Aorta (tissue), 5 donors: ENCODE results near the gene CNTN5. TPM values are rescaled to one million over a fixed set of nuclear protein-coding genes. Genes with fewer than 3 reads are reported as not detected.

ENCODE experiments used
- ATAC-seq: fragments of 200-7000 bp; cut with Tn5 transposase; one replicate; pipeline ENCODE4 v1.9.1; 2022; ENCODE audit warnings: moderate library complexity; ENCODE audit not compliant: low FRiP score
- DNase-seq, 2 donors: peaks; one replicate each; pipeline ENCODE4 v3.0.0-alpha.2; 2020
- H3K27ac ChIP-seq, 2 donors: one replicate each; pipeline ENCODE4 v1.5.1; 2013; ENCODE audit warnings: low read length in 2 of 2, mild to moderate bottlenecking in 2 of 2, moderate library complexity in 2 of 2, control low read depth in 1 of 2, inconsistent platforms in 1 of 2, low read depth in 1 of 2
- H3K27me3 ChIP-seq, 2 donors: one replicate each; pipeline ENCODE4 v1.6.1; 2013; ENCODE audit warnings: control low read depth in 1 of 2, low read length in 1 of 2, mild to moderate bottlenecking in 1 of 2, moderate library complexity in 1 of 2; ENCODE audit not compliant: insufficient read depth in 2 of 2, control insufficient read depth in 1 of 2
- H3K36me3 ChIP-seq, 2 donors: one replicate each; pipeline ENCODE4 v1.6.1; 2013; ENCODE audit warnings: control low read depth in 1 of 2, low read length in 1 of 2, mild to moderate bottlenecking in 1 of 2; ENCODE audit not compliant: insufficient read depth in 2 of 2, control insufficient read depth in 1 of 2
- H3K4me1 ChIP-seq, 2 donors: one replicate each; pipeline ENCODE4 v1.6.1; 2013; ENCODE audit warnings: low read length in 2 of 2, control low read depth in 1 of 2, mild to moderate bottlenecking in 1 of 2, moderate library complexity in 1 of 2; ENCODE audit not compliant: insufficient read depth in 2 of 2, control insufficient read depth in 1 of 2
- H3K4me3 ChIP-seq, 2 donors: one replicate each; pipeline ENCODE4 v1.5.1; 2013; ENCODE audit warnings: low read length in 2 of 2, control low read depth in 1 of 2, mild to moderate bottlenecking in 1 of 2
- H3K9me3 ChIP-seq: one replicate; pipeline ENCODE4 v1.6.1; 2013; ENCODE audit warnings: mild to moderate bottlenecking, low read length; ENCODE audit not compliant: control insufficient read depth
- WGBS, 2 donors: extraction: QIAGEN DNeasy Blood & Tissue Kit; methylation state at CpG; one replicate each; pipeline ENCODE4 v1.1.7; 2013; 5-methylcytosine and 5-hydroxymethylcytosine counted together
- intact Hi-C, 2 donors: fragments of 100-400 bp; cut with DNase I; formaldehyde crosslinking; loops; one replicate each; pipeline versions ENCODE4 v1.14.2 to v1.15.0; 2022
- polyA plus RNA-seq, 2 donors: library from polyadenylated mRNA; stranded (reverse); fragments of 200-250 nt; gene quantifications; one replicate each; pipeline ENCODE4 v1.2.3, GENCODE V29; 2013
- total RNA-seq, 2 donors: library from RNA; stranded (reverse); fragmentation: NEBNext Ultra II Directional; extraction: Animal tissue kit (Norgen Biotek cat#: 25700); gene quantifications; one replicate each; pipeline ENCODE4 v1.2.1, GENCODE V29; 2021
- donor health status: healthy with polysubstance abuse.
- donor health status: Bipolar disorder and iron deficiency.
- donor health status: DM: no; HTN: no; CAD: no.
- donor health status: DM: no; HTN: no; CAD: no.
- donor health status: DM: yes; HTN: yes; CAD: no.

CNTN5 gene
- total and polyA plus RNA-seq, 4 donors, result 0.13 to 2.9 (median 0.96) TPM; not detected in 1

DNA sequence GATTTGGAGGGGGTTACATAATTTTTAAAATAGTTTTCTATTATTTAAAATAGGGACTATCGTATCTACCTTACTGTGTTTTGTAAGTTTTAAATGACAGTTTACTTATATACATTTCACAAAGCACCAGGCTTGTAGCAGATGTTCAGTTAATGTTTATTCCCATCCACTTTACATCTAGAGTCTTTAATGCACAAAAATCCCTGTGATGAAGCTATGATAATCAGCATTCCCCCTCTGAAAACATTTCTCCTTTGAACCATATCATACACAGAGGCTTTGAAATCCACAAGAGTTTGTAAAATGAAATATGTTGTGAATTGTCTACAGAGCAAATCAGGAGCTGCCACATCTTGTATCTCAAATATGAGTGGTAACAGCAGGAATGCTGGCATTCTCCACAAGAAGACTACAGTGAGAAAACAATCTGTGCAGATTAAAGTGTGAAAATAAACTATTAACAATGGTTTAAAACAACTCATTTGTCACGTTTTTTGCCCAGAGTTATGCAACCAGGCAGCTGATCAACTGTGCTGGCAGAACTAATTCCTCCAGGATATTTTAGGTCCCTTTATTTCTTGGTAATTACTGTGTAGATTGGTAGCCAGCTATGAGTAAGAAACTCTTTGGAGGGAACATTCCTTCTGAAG, 967.2 kb downstream of the CNTN5 start:
- H3K27ac ChIP-seq, result no peak overlapping the region
- 32 to 40% methylated on average over 2 of the region's 2 CpGs for whole genome bisulfite sequencing, 2 donors

DNA sequence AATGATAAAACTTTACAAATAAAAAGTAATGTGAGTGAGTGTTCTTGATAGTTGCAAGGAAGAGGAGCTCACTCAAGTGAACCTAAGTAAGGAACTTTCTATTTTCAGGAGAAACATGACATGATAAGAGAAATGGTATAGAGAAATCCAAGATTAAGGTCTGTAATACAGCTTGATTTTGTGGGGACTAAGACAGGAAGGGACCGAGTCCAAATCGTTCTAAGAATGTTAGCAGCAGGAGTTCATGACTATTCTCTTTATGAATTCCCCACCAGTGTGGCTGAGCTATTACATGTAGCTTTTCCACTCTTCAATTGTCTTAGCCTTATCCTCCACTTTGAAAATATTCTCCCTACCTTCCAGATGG, 967.7 kb downstream of the CNTN5 start:
- no peaks in the 10 kb centered on the region for H3K4me1 ChIP-seq
- no peaks in the 10 kb centered on the region for H3K27me3 ChIP-seq
- DNase-seq (no peak), ATAC-seq (no peak)
- H3K9me3 ChIP-seq, result peaks cover 1% of the 10 kb centered on the region
- 17 to 19% methylated on average over 2 of the region's 2 CpGs for WGBS, 2 donors
- H3K27ac ChIP-seq, result no peak overlapping the region
- H3K36me3 ChIP-seq, result no peaks in the 10 kb centered on the region
- intact Hi-C loops, result no loop called here
- H3K4me3 ChIP-seq, result no peak overlapping the region

More for the DNA sequence above, 967.2 kb downstream of the CNTN5 start:
- ATAC-seq, result no peak
- Histone ChIP-seq H3K4me1 (no peaks in the 10 kb centered on the region), H3K36me3 (no peaks in the 10 kb centered on the region), H3K9me3 (peaks cover 1% of the 10 kb centered on the region), H3K27me3 (no peaks in the 10 kb centered on the region), H3K4me3 (no peak overlapping the region)
- intact Hi-C loops, result no loop called here
- no peak for DNase-seq

DNA sequence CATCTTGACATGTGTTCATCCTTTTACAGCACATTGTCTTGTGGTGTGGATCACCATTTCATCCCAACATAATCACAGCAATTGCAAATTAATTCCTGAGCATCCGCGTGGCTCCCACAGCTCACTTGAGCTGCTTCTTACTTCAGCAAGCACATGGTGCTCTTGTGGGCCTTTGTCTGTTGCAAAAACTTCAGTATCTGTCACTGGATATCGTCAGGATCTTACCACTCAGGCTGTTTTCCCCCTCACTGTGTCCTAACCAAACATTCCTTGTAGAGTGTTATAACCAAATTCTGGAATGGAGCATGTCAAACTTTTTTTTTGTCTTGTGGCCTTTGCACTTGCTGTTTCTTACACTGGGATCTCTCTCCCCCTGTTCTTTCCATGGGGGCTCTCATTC, 983.2 kb downstream of the CNTN5 start:
- no peak for DNase-seq
- intact Hi-C loops, result no loop called here
- H3K4me3 ChIP-seq, result no peak overlapping the region
- H3K27me3 ChIP-seq, result no peaks in the 10 kb centered on the region
- no peaks in the 10 kb centered on the region for H3K4me1 ChIP-seq
- ATAC-seq, result no peak
- WGBS, 2 donors, result 60 to 67% methylated on average over 3 of the region's 3 CpGs
- peaks cover 1% of the 10 kb centered on the region for H3K9me3 ChIP-seq
- H3K36me3 ChIP-seq, result no peaks in the 10 kb centered on the region
- no peak overlapping the region for H3K27ac ChIP-seq

DNA sequence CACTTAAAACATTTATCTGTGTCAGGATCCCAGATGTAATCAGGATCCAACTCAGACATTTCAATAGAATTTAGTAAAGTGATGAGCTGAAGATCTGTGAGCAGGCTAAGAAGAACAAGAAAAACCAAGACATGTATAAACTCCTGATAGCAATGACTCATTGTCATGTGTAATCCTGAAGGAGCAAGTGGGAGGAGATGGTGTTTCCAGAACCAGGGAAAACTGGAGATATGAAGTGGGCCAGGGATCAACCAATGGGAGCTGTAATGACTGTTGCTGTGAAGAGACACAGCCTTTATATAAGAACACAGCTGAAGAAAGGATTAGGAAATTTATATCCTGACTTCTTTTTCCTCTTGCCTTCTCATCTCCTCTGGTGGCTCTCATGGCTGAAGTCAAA, 983.8 kb downstream of the CNTN5 start:
- Histone ChIP-seq H3K27ac (no peak overlapping the region), H3K27me3 (no peaks in the 10 kb centered on the region), H3K4me3 (no peak overlapping the region), H3K36me3 (no peaks in the 10 kb centered on the region), H3K4me1 (no peaks in the 10 kb centered on the region), H3K9me3 (peaks cover 1% of the 10 kb centered on the region)
- peak; percentile 52 for ATAC-seq
- no peak for DNase-seq
- intact Hi-C loops, result no loop called here

DNA sequence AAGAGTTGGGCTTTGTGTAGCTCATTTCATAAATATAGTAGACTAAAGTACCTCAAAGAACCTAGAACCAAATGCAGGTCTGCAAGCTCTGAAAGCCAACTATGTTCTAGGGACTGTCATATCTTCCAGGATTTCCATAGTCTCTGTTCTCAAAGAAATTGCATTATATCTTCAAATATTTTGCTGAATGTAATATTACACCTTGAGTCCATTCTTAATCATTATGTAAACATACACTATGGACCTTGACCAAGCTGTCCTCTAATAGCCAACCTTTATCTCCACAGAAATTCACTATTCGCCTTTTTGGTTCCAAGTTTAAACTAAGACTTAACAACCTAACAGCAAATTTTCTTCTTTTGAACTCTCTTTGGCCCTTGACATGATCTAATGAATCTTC, 987.7 kb downstream of the CNTN5 start:
- Histone ChIP-seq H3K27me3 (no peaks in the 10 kb centered on the region), H3K36me3 (no peaks in the 10 kb centered on the region), H3K4me3 (no peak overlapping the region), H3K4me1 (no peaks in the 10 kb centered on the region), H3K9me3 (peaks cover 1% of the 10 kb centered on the region), H3K27ac (no peak overlapping the region)
- DNase-seq (no peak), ATAC-seq (no peak)
- intact Hi-C loops, result no loop called here
- WGBS, 2 donors, result 80 to 88% methylated on average over 1 of the region's 1 CpG

DNA sequence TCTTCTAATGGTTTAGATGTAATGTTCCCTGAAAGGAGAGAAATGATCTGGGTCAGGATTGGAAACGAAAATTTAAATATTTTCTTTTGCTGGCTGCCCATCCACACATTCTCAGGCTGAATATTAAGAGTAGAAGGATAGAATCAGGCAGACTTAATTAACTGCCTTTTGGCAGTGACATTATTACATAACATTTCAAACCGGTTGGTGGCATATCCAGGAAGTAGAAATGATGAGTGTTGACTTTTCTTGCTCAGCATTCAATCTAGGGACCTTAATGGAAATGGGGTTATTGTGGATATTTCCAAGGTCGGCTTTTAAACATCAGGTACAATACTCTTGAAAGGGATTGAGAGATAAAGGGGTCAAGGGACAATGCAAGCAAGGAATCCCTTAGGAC, 989.0 kb downstream of the CNTN5 start:
- Histone ChIP-seq H3K36me3 (no peaks in the 10 kb centered on the region), H3K4me3 (no peak overlapping the region), H3K27me3 (no peaks in the 10 kb centered on the region), H3K27ac (no peak overlapping the region), H3K4me1 (no peaks in the 10 kb centered on the region), H3K9me3 (peaks cover 1% of the 10 kb centered on the region)
- WGBS, 2 donors, result 40 to 44% methylated on average over 3 of the region's 3 CpGs
- ATAC-seq (no peak), DNase-seq (no peak)
- intact Hi-C loops, result no loop called here

DNA sequence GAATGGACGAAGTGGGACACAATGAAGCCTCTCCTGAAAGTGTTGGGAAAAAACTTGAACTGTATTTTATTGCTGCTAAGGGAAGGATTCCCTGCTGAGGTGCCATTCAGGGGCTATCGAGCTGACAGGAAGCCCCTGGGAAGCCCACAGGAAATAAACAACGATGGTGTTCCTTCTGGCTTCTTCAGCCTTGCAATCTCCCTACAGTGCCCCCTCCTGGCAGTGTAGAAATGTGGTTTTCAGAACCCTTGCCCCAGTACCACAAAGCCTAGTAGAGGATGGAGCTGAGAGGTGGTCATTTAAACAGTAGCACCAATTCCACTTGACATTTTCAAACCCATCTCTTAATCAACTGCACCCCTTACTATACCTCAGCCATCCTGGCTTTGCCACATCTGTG, 989.6 kb downstream of the CNTN5 start:
- Histone ChIP-seq H3K9me3 (no peaks in the 10 kb centered on the region), H3K4me3 (no peak overlapping the region), H3K27ac (no peak overlapping the region), H3K4me1 (no peaks in the 10 kb centered on the region), H3K27me3 (no peaks in the 10 kb centered on the region), H3K36me3 (no peaks in the 10 kb centered on the region)
- 75 to 78% methylated on average over 3 of the region's 3 CpGs for WGBS, 2 donors
- intact Hi-C loops, result no loop called here
- DNase-seq, result no peak
- no peak for ATAC-seq

DNA sequence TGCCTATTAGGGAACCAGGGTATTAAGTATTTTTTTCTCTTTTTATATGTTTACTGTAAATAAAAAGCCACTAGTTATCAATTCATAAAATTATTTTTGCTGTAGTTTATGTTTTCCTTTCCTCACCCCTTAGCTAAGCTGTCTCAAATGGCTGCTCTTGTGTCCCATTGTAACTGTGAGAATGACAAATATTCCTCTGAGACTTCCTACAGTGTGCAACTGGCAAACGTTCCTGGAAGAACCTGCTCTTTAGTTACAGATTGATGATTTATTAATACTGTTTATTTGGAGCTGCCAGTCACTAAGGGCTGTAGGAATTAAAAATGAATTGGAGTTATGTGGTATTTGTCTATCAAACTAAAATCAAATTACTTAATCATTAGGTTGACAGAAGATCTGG, 990.9 kb downstream of the CNTN5 start:
- Histone ChIP-seq H3K27ac (no peak overlapping the region), H3K36me3 (no peaks in the 10 kb centered on the region), H3K9me3 (no peaks in the 10 kb centered on the region), H3K4me3 (no peak overlapping the region), H3K4me1 (no peaks in the 10 kb centered on the region), H3K27me3 (no peaks in the 10 kb centered on the region)
- ATAC-seq (no peak), DNase-seq (no peak)
- 18 to 20% methylated on average over 1 of the region's 1 CpG for WGBS, 2 donors
- intact Hi-C loops, result no loop called here

DNA sequence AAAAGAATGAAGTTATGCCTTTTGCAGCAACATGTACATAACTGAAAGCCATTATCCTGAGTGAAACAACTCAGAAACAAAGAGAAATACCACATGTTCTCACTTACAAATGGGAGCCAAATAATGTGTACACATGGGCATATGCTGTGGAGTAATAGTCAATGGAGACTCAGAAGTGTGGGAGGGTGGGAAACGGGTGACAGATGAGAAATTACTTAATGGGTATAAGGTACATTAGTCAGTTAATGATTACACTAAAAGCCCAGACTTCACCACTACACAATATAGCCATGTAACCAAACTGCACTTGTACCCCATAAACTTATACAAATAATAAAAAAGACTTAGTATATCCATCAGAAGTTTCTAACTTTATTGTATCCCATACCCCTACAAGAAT, 992.3 kb downstream of the CNTN5 start:
- 71 to 83% methylated on average over 1 of the region's 1 CpG for WGBS, 2 donors
- no peaks in the 10 kb centered on the region for H3K4me1 ChIP-seq
- no peak for ATAC-seq

More for the DNA sequence above, 992.3 kb downstream of the CNTN5 start:
- no peaks in the 10 kb centered on the region for H3K27me3 ChIP-seq
- no peak overlapping the region for H3K4me3 ChIP-seq
- no peak for DNase-seq
- intact Hi-C loops, result no loop called here
- no peaks in the 10 kb centered on the region for H3K9me3 ChIP-seq
- no peak overlapping the region for H3K27ac ChIP-seq
- no peaks in the 10 kb centered on the region for H3K36me3 ChIP-seq
